H1 (cell line): ENCODE results near the gene FAM241A. TPM values are rescaled to one million over a fixed set of nuclear protein-coding genes. Genes with fewer than 3 reads are reported as not detected.

Experiments
- BACH1 ChIP-seq: IDR thresholded peaks from 2 replicates; pipeline ENCODE4 v1.6.1; 2012; ENCODE audit warnings: low read length, improper control_type of control experiment
- CREB1 ChIP-seq: IDR thresholded peaks from 2 replicates; pipeline ENCODE4 v1.6.1; 2012; ENCODE audit warnings: inconsistent platforms
- GTF2F1 ChIP-seq: IDR thresholded peaks from 2 replicates; pipeline ENCODE4 v1.6.1; 2012; ENCODE audit warnings: low read depth, low read length, improper control_type of control experiment, borderline replicate concordance
- KDM1A ChIP-seq: fragments of 200-600, 300-600 bp; sonication (generic); IDR thresholded peaks from 2 replicates; pipeline ENCODE4 v1.7.1; 2016; ENCODE audit warnings: mild to moderate bottlenecking, low read length, borderline replicate concordance
- SIX5 ChIP-seq: IDR thresholded peaks from 2 replicates; pipeline ENCODE4 v1.6.1; 2011; ENCODE audit warnings: mild to moderate bottlenecking, low read depth, low read length
- SP2 ChIP-seq: IDR thresholded peaks from 2 replicates; pipeline ENCODE4 v1.6.1; 2012; ENCODE audit warnings: mild to moderate bottlenecking, low read length, inconsistent platforms
- TCF12 ChIP-seq: IDR thresholded peaks from 2 replicates; pipeline ENCODE4 v1.6.1; 2011; ENCODE audit warnings: low read depth, mild to moderate bottlenecking, low read length
- polyA plus RNA-seq, 7 experiments: library from polyadenylated mRNA; depleted of rRNA in 3 of 7; stranded (reverse) in 5 of 7; unstranded in 2 of 7; fragments of >200 nt in 5 of 7; fragments of 200-250 nt in 2 of 7; gene quantifications; 1 replicate in 5 of 7; 2 replicates in 1 of 7; 4 replicates in 1 of 7; pipeline versions ENCODE4 v1.2.1 to v1.2.3, GENCODE V29; 2011 to 2013; ENCODE audit warnings: missing spikeins in 2 of 7, mixed read lengths in 2 of 7
- total RNA-seq: library from RNA; stranded (reverse); fragmentation: NEBNext Ultra II Directional; extraction: Animal tissue kit (Norgen Biotek cat#: 25700); gene quantifications from 2 replicates; pipeline ENCODE4 v1.2.1, GENCODE V29; 2021

FAM241A gene
- total and polyA plus RNA-seq, 2 of the 8 experiments (the other 6 are each of a cell fraction or from before 2014, with no cell fraction given), result 0.20 to 0.73 TPM

GRCh38 chr4:112141366-112142138 is 3.7 kb upstream of the FAM241A start (continued):
- no peak for TF ChIP-seq TCF12
- TF ChIP-seq GTF2F1, result no peak
- no peak for TF ChIP-seq KDM1A
- no peak for TF ChIP-seq SP2
- no peak for TF ChIP-seq CREB1
- no peak for TF ChIP-seq SIX5
- TF ChIP-seq BACH1, result no peak
